Nephron progenitor cell (in vitro differentiated cells): ENCODE results near the gene SYNC.
A peak's percentile ranks its signal among the peaks of the same experiment; 100 is the strongest.
"Not testable (repeated sequence)": the region's sequence is repeated elsewhere in the genome, so short reads cannot be mapped to it uniquely, and the experiment has no call there.

Source experiments
- DNase-seq: peaks from one replicate; pipeline ENCODE4 v3.0.0; 2021
- H3K27ac Mint-ChIP-seq: 2 replicates; pipeline ENCODE4 v1.8.0; 2021; ENCODE audit warnings: mild to moderate bottlenecking, moderate library complexity, mixed read lengths
- H3K27me3 Mint-ChIP-seq: 2 replicates; pipeline ENCODE4 v1.8.0; 2021; ENCODE audit warnings: mild to moderate bottlenecking, low read depth, mixed read lengths; ENCODE audit not compliant: poor library complexity
- H3K36me3 Mint-ChIP-seq: 2 replicates; pipeline ENCODE4 v1.8.0; 2021; ENCODE audit warnings: low read depth, mixed read lengths
- H3K4me1 Mint-ChIP-seq: 2 replicates; pipeline ENCODE4 v1.8.0; 2021; ENCODE audit warnings: mixed read lengths
- H3K4me3 Mint-ChIP-seq: 2 replicates; pipeline ENCODE4 v1.8.0; 2021; ENCODE audit warnings: mild to moderate bottlenecking, moderate library complexity, mixed read lengths
- H3K9me3 Mint-ChIP-seq: 2 replicates; pipeline ENCODE4 v1.8.0; 2021; ENCODE audit warnings: mild to moderate bottlenecking, moderate library complexity, mixed read lengths
- TF ChIP-seq, protein P1 (sequence below): fragments of 200-600 bp; sonication (generic); IDR thresholded peaks from 2 replicates; pipeline ENCODE4 v1.5.0; 2021; ENCODE audit warnings: antibody characterized with exemption

Gene SYNC

DNA sequence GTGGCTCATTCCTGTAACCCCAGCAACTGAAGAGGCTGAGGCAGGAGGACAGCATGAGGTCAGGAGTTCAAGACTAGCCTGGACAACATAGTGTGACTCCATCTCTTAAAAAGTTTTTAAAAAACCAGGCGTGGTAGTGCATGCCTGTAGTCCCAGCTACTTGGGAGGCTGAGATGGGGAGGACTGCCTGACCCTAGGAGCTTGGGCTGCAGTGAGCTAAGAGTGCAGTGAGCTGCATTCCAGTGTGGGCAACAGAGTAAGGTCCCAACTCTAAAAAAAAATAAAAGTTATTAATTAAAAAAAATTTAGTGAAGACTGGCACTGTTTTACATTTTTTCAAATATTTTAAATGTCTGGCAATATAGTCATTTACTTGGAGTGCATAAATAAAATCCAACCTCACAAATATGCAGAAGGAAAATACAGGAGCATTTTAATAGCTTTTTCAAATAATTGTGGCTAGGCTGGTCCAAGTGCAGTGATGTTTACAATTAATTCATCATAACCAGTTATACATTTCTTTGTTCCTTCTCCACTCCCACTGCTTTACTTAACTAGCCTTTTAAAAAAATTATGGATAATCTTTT, 63.0 kb downstream of the SYNC start:
- H3K4me3 Mint-ChIP-seq: no peak overlapping the region
- TF ChIP-seq, protein P1, sequence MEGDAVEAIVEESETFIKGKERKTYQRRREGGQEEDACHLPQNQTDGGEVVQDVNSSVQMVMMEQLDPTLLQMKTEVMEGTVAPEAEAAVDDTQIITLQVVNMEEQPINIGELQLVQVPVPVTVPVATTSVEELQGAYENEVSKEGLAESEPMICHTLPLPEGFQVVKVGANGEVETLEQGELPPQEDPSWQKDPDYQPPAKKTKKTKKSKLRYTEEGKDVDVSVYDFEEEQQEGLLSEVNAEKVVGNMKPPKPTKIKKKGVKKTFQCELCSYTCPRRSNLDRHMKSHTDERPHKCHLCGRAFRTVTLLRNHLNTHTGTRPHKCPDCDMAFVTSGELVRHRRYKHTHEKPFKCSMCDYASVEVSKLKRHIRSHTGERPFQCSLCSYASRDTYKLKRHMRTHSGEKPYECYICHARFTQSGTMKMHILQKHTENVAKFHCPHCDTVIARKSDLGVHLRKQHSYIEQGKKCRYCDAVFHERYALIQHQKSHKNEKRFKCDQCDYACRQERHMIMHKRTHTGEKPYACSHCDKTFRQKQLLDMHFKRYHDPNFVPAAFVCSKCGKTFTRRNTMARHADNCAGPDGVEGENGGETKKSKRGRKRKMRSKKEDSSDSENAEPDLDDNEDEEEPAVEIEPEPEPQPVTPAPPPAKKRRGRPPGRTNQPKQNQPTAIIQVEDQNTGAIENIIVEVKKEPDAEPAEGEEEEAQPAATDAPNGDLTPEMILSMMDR: no peak
- peaks cover 14% of the 10 kb centered on the region for H3K4me1 Mint-ChIP-seq
- no peaks in the 10 kb centered on the region for H3K9me3 Mint-ChIP-seq
- no peak for DNase-seq
- no peak overlapping the region for H3K27ac Mint-ChIP-seq
- H3K27me3 Mint-ChIP-seq: no peaks in the 10 kb centered on the region
- peaks cover 36% of the 10 kb centered on the region for H3K36me3 Mint-ChIP-seq

DNA sequence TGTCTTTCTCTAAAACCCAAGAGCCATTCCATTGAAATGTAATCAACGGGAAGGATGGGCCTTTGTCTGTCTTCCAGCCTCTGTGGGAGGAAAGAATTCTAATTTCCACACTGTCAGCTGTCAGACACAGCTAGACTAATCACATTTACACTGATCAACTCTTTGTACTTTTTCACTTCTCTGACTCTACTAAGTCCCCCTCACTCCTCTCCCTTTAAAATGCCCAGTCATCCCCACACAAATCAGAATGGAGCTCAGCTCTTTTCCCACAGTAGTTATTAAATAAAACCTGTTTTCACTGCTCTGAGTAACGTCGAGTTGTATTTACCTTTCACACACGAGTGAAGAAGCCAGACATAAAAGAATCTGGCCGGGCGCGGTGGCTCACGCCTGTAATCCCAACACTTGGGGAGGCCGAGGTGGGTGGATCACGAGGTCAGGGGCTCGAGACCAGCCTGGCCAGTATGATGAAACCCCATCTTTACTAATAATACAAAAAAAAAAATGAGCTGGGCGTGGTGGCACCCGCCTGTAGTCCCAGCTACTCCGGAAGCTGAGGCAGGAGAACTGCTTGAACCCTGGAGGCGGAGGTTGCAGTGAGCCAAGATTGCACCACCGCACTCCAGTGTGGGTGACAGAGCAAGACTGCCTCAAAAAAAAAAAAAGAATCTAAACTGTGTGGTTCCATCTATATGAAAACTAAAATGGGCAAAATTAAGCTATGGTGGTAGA, 65.5 kb downstream of the SYNC start:
- no peaks in the 10 kb centered on the region for H3K9me3 Mint-ChIP-seq
- no peak overlapping the region for H3K4me3 Mint-ChIP-seq
- TF ChIP-seq, protein P1: no peak
- peak overlapping the region; percentile 93 for H3K27ac Mint-ChIP-seq
- H3K27me3 Mint-ChIP-seq: no peaks in the 10 kb centered on the region
- peaks cover 14% of the 10 kb centered on the region for H3K4me1 Mint-ChIP-seq
- H3K36me3 Mint-ChIP-seq: peaks cover 50% of the 10 kb centered on the region
- DNase-seq: no peak

DNA sequence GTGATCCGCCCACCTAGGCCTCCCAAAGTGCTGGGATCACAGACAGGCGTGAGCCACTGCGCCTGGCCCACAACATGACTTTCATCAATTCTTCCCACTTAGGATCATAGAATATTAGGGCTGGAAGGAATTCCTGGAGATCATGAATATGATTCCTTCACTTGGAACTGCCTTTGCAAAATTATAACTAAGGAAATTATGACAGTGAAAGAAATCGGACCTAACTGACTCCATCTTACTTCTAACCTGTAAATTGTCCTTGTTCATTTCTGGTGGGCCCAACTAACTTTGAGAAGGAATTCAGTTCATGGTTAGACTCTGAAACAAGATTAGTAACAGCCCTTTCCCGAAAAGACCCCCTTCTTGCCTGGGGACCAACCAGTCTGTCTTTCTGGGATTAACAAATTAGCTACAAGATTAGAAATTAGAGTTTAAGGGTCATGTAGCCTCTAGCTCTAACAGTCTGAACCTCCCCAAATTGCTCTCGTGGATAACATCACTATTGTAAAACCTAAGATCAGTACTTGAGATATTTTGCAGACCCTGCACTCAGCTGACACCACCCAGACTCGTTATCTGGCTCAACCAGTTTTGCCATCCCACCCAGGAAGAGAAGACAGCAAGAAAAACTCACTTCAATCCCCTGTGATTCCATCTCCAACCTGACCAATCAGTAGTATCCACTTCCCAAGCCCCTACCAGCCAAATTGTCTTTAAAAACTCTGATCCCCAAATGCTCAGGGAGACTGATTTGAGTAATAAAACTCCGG, 66.9 kb downstream of the SYNC start:
- no peak for DNase-seq
- Mint-ChIP-seq H3K4me1 (peaks cover 14% of the 10 kb centered on the region), H3K4me3 (no peak overlapping the region), H3K36me3 (peaks cover 50% of the 10 kb centered on the region), H3K27me3 (no peaks in the 10 kb centered on the region), H3K9me3 (no peaks in the 10 kb centered on the region), H3K27ac (peak overlapping the region; percentile 80)
- TF ChIP-seq, protein P1: no peak

DNA sequence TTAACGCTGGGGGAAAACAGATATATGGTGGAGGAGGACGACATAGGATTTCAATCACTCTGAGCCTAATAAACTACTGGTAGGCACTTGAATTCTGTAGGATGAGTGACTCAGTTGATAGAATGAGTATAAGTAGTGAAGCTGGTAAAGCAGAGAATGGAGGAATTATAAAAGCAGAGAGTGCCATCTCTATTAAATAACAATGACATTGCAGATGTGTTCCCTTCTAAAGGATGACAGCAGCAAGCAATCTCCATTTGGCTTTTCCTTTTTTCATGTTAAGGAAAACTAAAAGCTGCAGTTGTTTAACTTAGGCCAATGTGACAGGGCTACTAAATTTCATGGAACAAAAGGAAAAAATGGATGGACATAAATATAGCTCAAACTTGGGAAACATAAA, 69.7 kb downstream of the SYNC start:
- H3K36me3 Mint-ChIP-seq: peaks cover 64% of the 10 kb centered on the region
- H3K9me3 Mint-ChIP-seq: no peaks in the 10 kb centered on the region
- peaks cover 2% of the 10 kb centered on the region for H3K27me3 Mint-ChIP-seq
- H3K27ac Mint-ChIP-seq: no peak overlapping the region
- H3K4me3 Mint-ChIP-seq: no peak overlapping the region
- TF ChIP-seq, protein P1: no peak
- peaks cover 14% of the 10 kb centered on the region for H3K4me1 Mint-ChIP-seq
- DNase-seq: no peak

DNA sequence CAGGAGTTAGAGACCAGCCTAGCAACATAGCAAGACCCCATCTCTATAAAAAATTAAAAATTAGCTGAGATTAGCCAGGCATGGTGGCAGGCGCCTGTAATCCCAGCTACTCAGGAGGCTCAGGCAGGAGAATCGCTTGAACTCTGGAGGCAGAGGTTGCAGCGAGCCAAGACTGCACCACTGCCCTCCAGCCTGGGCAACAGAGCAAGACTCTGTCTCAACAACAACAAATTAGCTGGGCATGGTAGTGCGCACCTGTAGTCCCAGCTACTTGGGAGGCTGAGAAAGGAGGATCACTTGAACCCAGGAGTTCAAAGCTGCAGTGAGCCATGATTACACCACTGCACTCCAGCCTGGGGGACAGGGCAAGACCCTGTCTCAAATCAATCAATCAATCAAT, 72.4 kb downstream of the SYNC start:
- H3K4me1 Mint-ChIP-seq, H3K27me3 Mint-ChIP-seq, H3K9me3 Mint-ChIP-seq, H3K27ac Mint-ChIP-seq, H3K4me3 Mint-ChIP-seq, DNase-seq: not testable (repeated sequence)
- peaks cover 53% of the 10 kb centered on the region for H3K36me3 Mint-ChIP-seq
